Sigmoid colon (tissue), 7 donors: ENCODE measurements around the gene ZDHHC11. TPM values are rescaled to one million over a fixed set of nuclear protein-coding genes. Genes with fewer than 3 reads are reported as not detected.
"Not testable (repeated sequence)": the region's sequence is repeated elsewhere in the genome, so short reads cannot be mapped to it uniquely, and the experiment has no call there.

Experiments
- DNase-seq: peaks from one replicate; pipeline ENCODE4 v3.0.0-alpha.2; 2019
- H3K27ac ChIP-seq, 4 donors: fragments of 200-600 bp; sonication (generic); one replicate each; pipeline ENCODE4 v1.5.1; 2016 to 2019; ENCODE audit warnings: mild to moderate bottlenecking in 1 of 4
- H3K27me3 ChIP-seq, 3 donors: fragments of 200-600 bp; sonication (generic); one replicate each; pipeline ENCODE4 v1.5.1; 2019; ENCODE audit warnings: mild to moderate bottlenecking in 1 of 3
- H3K36me3 ChIP-seq, 4 donors: fragments of 200-600 bp; sonication (generic); one replicate each; pipeline ENCODE4 v1.5.1; 2016 to 2019
- H3K4me1 ChIP-seq, 4 donors: fragments of 200-600 bp; sonication (generic); one replicate each; pipeline ENCODE4 v1.5.1; 2017 to 2019
- H3K4me3 ChIP-seq, 4 donors: fragments of 200-600 bp; sonication (generic); one replicate each; pipeline ENCODE4 v1.5.1; 2017 to 2019; ENCODE audit warnings: mild to moderate bottlenecking in 2 of 4, moderate library complexity in 1 of 4
- H3K9me3 ChIP-seq, 4 donors: fragments of 200-600 bp in 3 of 4; sonication (generic) in 3 of 4; one replicate each; pipeline versions ENCODE4 v1.5.1 to v1.6.1; 2013 to 2019
- EP300 ChIP-seq, 4 donors: sonication (generic); formaldehyde crosslinking; IDR thresholded peaks; one replicate each; pipeline ENCODE4 v1.6.1; 2017; ENCODE audit warnings: antibody characterized with exemption in 4 of 4
- POLR2A ChIP-seq, 2 donors: fragments of 450-650 bp; IDR thresholded peaks; one replicate each; pipeline ENCODE4 v1.6.1; 2016; ENCODE audit warnings: antibody characterized with exemption in 2 of 2, mild to moderate bottlenecking in 2 of 2, moderate library complexity in 2 of 2
- POLR2AphosphoS5 ChIP-seq, 4 donors: sonication (generic); formaldehyde crosslinking; IDR thresholded peaks; one replicate each; pipeline ENCODE4 v1.6.1; 2017; ENCODE audit warnings: antibody characterized with exemption in 4 of 4
- WGBS, 2 donors: extraction: QIAGEN DNeasy Blood & Tissue Kit; methylation state at CpG; one replicate each; pipeline ENCODE4 v1.1.7; 2013; 5-methylcytosine and 5-hydroxymethylcytosine counted together
- intact Hi-C: fragments of 100-400 bp; cut with DNase I; formaldehyde crosslinking; loops from one replicate; pipeline ENCODE4 v1.15.1; 2023
- polyA plus RNA-seq, 3 donors: library from polyadenylated mRNA; stranded (reverse); fragments of 200-250 nt; gene quantifications; one replicate each; pipeline ENCODE4 v1.2.3, GENCODE V29; 2013
- total RNA-seq, 4 donors: library from RNA; depleted of rRNA; stranded (reverse); fragments of >200 nt; gene quantifications; one replicate each; pipeline ENCODE4 v1.1.0, GENCODE V29; 2016
- TF ChIP-seq, protein P1 (sequence below), 4 experiments: fragments of 450-650 bp in 3 of 4; fragments of 200-600 bp in 1 of 4; IDR thresholded peaks; one replicate each; pipeline ENCODE4 v1.5.1; 2016 to 2019; ENCODE audit warnings: antibody characterized with exemption in 4 of 4, mild to moderate bottlenecking in 3 of 4, moderate library complexity in 2 of 4
- donor health status: healthy with polysubstance abuse.
- donor health status: Bipolar disorder and iron deficiency.
- donor health status: healthy.

The ZDHHC11 gene
- total and polyA plus RNA-seq, 7 donors = 0.60 to 8.0 (median 3.7) TPM; not detected in 1

- 10 to 46% methylated on average over 11 of the region's 11 CpGs for WGBS, 2 donors
- intact Hi-C loops = loop anchor here (5.0 kb wide), 1 partner anchor 85 kb away; no protein-coding TSS in a partner anchor
- H3K9me3 ChIP-seq = no peaks in the 10 kb centered on the region
- H3K27ac ChIP-seq = peak overlapping the region; percentile 31 to 75 (median 50)
- peaks cover 0 to 39% (median 33%) of the 10 kb centered on the region in 4 donors for H3K4me1 ChIP-seq
- H3K27me3 ChIP-seq = no peaks in the 10 kb centered on the region
- no peak for TF ChIP-seq POLR2A (IDR thresholded peaks at IDR 0.05)
- peak in 1 of 4 donors; percentile 36 for TF ChIP-seq POLR2AphosphoS5 (IDR thresholded peaks at IDR 0.05)
- TF ChIP-seq, protein P1, sequence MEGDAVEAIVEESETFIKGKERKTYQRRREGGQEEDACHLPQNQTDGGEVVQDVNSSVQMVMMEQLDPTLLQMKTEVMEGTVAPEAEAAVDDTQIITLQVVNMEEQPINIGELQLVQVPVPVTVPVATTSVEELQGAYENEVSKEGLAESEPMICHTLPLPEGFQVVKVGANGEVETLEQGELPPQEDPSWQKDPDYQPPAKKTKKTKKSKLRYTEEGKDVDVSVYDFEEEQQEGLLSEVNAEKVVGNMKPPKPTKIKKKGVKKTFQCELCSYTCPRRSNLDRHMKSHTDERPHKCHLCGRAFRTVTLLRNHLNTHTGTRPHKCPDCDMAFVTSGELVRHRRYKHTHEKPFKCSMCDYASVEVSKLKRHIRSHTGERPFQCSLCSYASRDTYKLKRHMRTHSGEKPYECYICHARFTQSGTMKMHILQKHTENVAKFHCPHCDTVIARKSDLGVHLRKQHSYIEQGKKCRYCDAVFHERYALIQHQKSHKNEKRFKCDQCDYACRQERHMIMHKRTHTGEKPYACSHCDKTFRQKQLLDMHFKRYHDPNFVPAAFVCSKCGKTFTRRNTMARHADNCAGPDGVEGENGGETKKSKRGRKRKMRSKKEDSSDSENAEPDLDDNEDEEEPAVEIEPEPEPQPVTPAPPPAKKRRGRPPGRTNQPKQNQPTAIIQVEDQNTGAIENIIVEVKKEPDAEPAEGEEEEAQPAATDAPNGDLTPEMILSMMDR (IDR thresholded peaks at IDR 0.05) = no peak
- TF ChIP-seq EP300 (IDR thresholded peaks at IDR 0.05) = no peak
- DNase-seq = peak; percentile 63
- H3K36me3 ChIP-seq = no peaks in the 10 kb centered on the region
- H3K4me3 ChIP-seq = no peak overlapping the region
Observed at GRCh38 chr5:756865-757345, 93.9 kb downstream of the ZDHHC11 start.

DNA sequence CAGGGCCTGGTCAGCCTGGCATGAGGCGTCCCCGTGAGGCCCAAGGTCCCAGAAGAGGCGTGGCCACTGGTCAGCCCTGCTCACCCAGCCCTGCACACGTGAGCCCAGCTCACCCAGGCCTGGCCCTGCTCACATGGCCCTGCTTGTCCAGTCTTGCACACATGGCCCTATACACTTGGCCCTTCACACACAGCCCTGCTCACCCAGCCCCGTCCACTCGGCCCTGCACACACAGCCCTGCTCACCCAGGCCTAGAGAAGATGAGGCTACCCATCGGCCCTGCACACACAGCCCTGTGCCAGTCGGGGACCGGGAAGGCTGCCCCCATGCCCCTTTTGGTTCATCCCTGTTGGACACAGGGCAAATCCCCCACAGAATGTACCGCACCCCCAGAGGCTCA is 94.6 kb downstream of the ZDHHC11 start:
- no peaks in the 10 kb centered on the region for H3K36me3 ChIP-seq
- intact Hi-C loops = loop anchor here (5.0 kb wide), 1 partner anchor 86 kb away; no protein-coding TSS in a partner anchor
- peak; percentile 60 for DNase-seq

DNA sequence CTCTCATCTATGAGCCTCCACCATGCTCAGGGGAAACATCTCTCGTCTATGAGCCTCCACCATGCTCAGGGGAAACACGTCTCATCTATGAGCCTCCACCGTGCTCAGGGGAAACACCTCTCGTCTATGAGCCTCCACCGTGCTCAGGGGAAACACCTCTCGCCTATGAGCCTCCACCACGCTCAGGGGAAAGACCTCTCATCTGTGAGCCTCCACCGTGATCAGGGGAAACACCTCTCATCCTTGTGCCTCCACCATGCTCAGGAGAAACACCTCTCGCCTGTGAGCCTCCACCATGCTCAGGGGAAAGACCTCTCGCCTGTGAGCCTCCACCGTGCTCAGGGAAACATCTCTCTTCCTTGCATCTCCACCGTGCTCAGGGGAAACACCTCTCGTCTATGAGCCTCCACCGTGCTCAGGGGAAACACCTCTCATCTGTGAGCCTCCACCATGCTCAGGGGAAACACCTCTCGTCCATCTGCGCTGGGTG is 96.6 kb downstream of the ZDHHC11 start:
- H3K36me3 ChIP-seq, H3K27me3 ChIP-seq, H3K4me3 ChIP-seq, H3K27ac ChIP-seq, intact Hi-C loops, H3K9me3 ChIP-seq: not testable (repeated sequence)
- DNase-seq = peak; percentile 24
- peaks cover 0 to 31% (median 27%) of the 10 kb centered on the region in 4 donors for H3K4me1 ChIP-seq
- WGBS, 2 donors = 60 to 63% methylated on average over 15 to 16 of the region's 16 CpGs

More for the DNA sequence above, 94.6 kb downstream of the ZDHHC11 start:
- Histone ChIP-seq H3K27me3 (no peaks in the 10 kb centered on the region), H3K27ac (peak overlapping the region in 3 of 4 donors; percentile 44 to 75 (median 56)), H3K4me3 (no peak overlapping the region), H3K9me3 (no peaks in the 10 kb centered on the region), H3K4me1 (peaks cover 0 to 39% (median 33%) of the 10 kb centered on the region in 4 donors)
- no peak for TF ChIP-seq EP300 (IDR thresholded peaks at IDR 0.05)
- TF ChIP-seq, protein P1 (IDR thresholded peaks at IDR 0.05) = no peak
- no peak for TF ChIP-seq POLR2AphosphoS5 (IDR thresholded peaks at IDR 0.05)
- TF ChIP-seq POLR2A (IDR thresholded peaks at IDR 0.05) = no peak
- WGBS, 2 donors = 80 to 87% methylated on average over 9 to 10 of the region's 10 CpGs

GRCh38 chr5:753567-754142 is 97.1 kb downstream of the ZDHHC11 start:
- H3K27ac ChIP-seq, DNase-seq, H3K27me3 ChIP-seq, intact Hi-C loops, H3K4me3 ChIP-seq, H3K9me3 ChIP-seq, H3K36me3 ChIP-seq: not testable (repeated sequence)
- H3K4me1 ChIP-seq = peaks cover 0 to 25% (median 22%) of the 10 kb centered on the region in 4 donors
- 80 to 90% methylated on average over 17 of the region's 19 CpGs for WGBS, 2 donors

- H3K9me3 ChIP-seq, H3K27ac ChIP-seq, intact Hi-C loops, H3K36me3 ChIP-seq, DNase-seq, H3K4me3 ChIP-seq, H3K27me3 ChIP-seq: not testable (repeated sequence)
- WGBS, 2 donors = 74 to 82% methylated on average over 13 to 16 of the region's 20 CpGs
- H3K4me1 ChIP-seq = peaks cover 0 to 15% (median 12%) of the 10 kb centered on the region in 4 donors
Observed at GRCh38 chr5:752532-753115, 98.2 kb downstream of the ZDHHC11 start.

DNA sequence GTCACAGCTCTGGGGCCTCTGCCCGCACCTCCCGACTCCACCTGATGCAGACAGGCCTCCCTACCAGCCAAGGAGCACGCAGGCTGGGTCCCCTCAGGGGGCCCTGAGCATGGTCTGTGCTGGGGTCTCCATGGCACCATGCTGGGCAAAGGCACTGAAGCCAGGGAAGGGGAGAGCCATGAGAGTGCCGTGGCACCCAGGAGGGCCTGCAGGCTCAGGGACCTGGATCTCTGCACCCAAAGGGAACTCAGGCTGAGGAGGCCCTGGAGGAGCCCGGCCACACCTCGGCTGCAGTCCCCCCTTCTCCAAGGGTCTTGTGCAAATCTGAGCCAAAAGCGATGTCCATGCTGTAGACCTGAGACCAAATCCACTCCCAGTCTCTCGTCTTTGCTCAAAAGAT is 98.8 kb downstream of the ZDHHC11 start:
- H3K4me3 ChIP-seq, H3K36me3 ChIP-seq, H3K4me1 ChIP-seq, intact Hi-C loops, H3K27me3 ChIP-seq, H3K9me3 ChIP-seq, DNase-seq, H3K27ac ChIP-seq: not testable (repeated sequence)
- WGBS, 2 donors = 96% methylated on average over 5 to 6 of the region's 8 CpGs
